GM06990 (cell line): Measurements from ENCODE around the gene COPA.

ENCODE experiments used
- DNase-seq: peaks from one replicate; pipeline ENCODE4 v3.0.0-alpha.2; 2011; ENCODE audit not compliant: insufficient read length; ENCODE audit errors: extremely low read depth
- H3K27me3 ChIP-seq: replicated peaks from 2 replicates; pipeline ENCODE4 v1.6.0; 2011; ENCODE audit warnings: low read length; ENCODE audit not compliant: control insufficient read depth, insufficient read depth
- H3K36me3 ChIP-seq: 2 replicates; pipeline ENCODE4 v1.5.1; 2011; ENCODE audit warnings: low read length; ENCODE audit not compliant: control insufficient read depth, insufficient read depth
- H3K4me3 ChIP-seq: replicated peaks from 2 replicates; pipeline ENCODE4 v1.5.1; 2011; ENCODE audit warnings: low read depth, mild to moderate bottlenecking, control low read depth, low read length
- CTCF ChIP-seq: IDR thresholded peaks from 2 replicates; pipeline ENCODE4 v1.5.1; 2011; ENCODE audit warnings: low read length, control low read depth, mild to moderate bottlenecking, inconsistent platforms; ENCODE audit not compliant: insufficient read depth, poor library complexity, severe bottlenecking

Gene COPA

GRCh38 chr1:160309571-160309970 lies 33.5 kb downstream of the COPA start:
- Histone ChIP-seq H3K4me3 (no peak overlapping the region), H3K27me3 (no peaks in the 10 kb centered on the region), H3K36me3 (peaks cover 30% of the 10 kb centered on the region)
- TF ChIP-seq CTCF: no peak
- no peak for DNase-seq

GRCh38 chr1:160309185-160309557 lies 33.9 kb downstream of the COPA start:
- Histone ChIP-seq H3K27me3 (no peaks in the 10 kb centered on the region), H3K4me3 (no peak overlapping the region), H3K36me3 (peaks cover 27% of the 10 kb centered on the region)
- no peak for DNase-seq
- no peak for TF ChIP-seq CTCF

GRCh38 chr1:160308451-160309184 lies 34.4 kb downstream of the COPA start:
- no peaks in the 10 kb centered on the region for H3K27me3 ChIP-seq
- TF ChIP-seq CTCF: no peak
- H3K4me3 ChIP-seq: no peak overlapping the region
- no peak for DNase-seq
- H3K36me3 ChIP-seq: peaks cover 27% of the 10 kb centered on the region

- DNase-seq: no peak
- Histone ChIP-seq H3K4me3 (no peak overlapping the region), H3K27me3 (no peaks in the 10 kb centered on the region), H3K36me3 (peaks cover 23% of the 10 kb centered on the region)
- no peak for TF ChIP-seq CTCF
These were observed 35.8 kb downstream of the COPA start for GRCh38 chr1:160307118-160307791.

GRCh38 chr1:160300173-160300572 lies 42.9 kb downstream of the COPA start:
- H3K36me3 ChIP-seq: peaks cover 26% of the 10 kb centered on the region
- DNase-seq: no peak
- H3K27me3 ChIP-seq: no peaks in the 10 kb centered on the region
- TF ChIP-seq CTCF: no peak
- no peak overlapping the region for H3K4me3 ChIP-seq
